Measurements from ENCODE around the gene GLRX2.

DNA sequence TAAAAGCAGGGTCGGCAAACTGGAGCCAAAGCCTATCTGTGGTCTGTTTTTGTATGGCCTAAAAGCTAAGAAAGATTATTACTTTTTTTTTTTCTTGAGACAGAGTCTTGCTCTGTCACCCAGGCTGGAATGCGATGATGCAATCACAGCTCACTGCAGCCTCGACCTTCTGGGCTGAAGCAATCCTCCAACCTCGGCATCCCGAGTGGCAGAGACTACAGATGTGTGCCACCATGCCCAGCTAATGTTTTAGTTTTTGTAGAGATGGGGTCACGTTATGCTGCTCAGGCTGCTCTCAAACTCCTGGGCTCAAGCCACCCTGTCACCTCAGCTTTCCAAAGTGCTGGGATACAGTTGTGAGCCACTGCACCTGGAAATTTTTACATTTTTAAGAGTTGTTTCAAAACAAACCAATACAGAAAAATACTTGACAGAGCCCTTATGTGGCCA, 6.5 kb upstream of the GLRX2 start:
- TF ChIP-seq, protein P1, sequence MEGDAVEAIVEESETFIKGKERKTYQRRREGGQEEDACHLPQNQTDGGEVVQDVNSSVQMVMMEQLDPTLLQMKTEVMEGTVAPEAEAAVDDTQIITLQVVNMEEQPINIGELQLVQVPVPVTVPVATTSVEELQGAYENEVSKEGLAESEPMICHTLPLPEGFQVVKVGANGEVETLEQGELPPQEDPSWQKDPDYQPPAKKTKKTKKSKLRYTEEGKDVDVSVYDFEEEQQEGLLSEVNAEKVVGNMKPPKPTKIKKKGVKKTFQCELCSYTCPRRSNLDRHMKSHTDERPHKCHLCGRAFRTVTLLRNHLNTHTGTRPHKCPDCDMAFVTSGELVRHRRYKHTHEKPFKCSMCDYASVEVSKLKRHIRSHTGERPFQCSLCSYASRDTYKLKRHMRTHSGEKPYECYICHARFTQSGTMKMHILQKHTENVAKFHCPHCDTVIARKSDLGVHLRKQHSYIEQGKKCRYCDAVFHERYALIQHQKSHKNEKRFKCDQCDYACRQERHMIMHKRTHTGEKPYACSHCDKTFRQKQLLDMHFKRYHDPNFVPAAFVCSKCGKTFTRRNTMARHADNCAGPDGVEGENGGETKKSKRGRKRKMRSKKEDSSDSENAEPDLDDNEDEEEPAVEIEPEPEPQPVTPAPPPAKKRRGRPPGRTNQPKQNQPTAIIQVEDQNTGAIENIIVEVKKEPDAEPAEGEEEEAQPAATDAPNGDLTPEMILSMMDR (IDR thresholded peaks at IDR 0.05): no peak
- TF ChIP-seq EP300 (IDR thresholded peaks at IDR 0.05; ENCODE audit: borderline replicate concordance in 1 of 2, low read depth in 1 of 2, low read length in 1 of 2) (no peak), JUND (IDR thresholded peaks at IDR 0.05) (no peak; the same call in 1 of the 2 replicates), SMC3 (IDR thresholded peaks at IDR 0.05; ENCODE audit: low read depth, low read length) (no peak), POLR2AphosphoS5 (IDR thresholded peaks at IDR 0.05; ENCODE audit: low read depth, low read length) (no peak), SIN3A (IDR thresholded peaks at IDR 0.05; ENCODE audit: borderline replicate concordance, low read depth, low read length) (no peak), NRF1 (IDR thresholded peaks at IDR 0.05; ENCODE audit: low read depth, low read length) (no peak)
- TF ChIP-seq, protein P2, sequence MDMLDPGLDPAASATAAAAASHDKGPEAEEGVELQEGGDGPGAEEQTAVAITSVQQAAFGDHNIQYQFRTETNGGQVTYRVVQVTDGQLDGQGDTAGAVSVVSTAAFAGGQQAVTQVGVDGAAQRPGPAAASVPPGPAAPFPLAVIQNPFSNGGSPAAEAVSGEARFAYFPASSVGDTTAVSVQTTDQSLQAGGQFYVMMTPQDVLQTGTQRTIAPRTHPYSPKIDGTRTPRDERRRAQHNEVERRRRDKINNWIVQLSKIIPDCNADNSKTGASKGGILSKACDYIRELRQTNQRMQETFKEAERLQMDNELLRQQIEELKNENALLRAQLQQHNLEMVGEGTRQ (IDR thresholded peaks at IDR 0.05; ENCODE audit: borderline replicate concordance, low read depth, low read length): no peak
- TF ChIP-seq, protein P3, sequence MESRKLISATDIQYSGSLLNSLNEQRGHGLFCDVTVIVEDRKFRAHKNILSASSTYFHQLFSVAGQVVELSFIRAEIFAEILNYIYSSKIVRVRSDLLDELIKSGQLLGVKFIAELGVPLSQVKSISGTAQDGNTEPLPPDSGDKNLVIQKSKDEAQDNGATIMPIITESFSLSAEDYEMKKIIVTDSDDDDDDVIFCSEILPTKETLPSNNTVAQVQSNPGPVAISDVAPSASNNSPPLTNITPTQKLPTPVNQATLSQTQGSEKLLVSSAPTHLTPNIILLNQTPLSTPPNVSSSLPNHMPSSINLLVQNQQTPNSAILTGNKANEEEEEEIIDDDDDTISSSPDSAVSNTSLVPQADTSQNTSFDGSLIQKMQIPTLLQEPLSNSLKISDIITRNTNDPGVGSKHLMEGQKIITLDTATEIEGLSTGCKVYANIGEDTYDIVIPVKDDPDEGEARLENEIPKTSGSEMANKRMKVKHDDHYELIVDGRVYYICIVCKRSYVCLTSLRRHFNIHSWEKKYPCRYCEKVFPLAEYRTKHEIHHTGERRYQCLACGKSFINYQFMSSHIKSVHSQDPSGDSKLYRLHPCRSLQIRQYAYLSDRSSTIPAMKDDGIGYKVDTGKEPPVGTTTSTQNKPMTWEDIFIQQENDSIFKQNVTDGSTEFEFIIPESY (IDR thresholded peaks at IDR 0.05; ENCODE audit: borderline replicate concordance, low read depth): no peak
